ENCODE data around the gene KRTAP13-4.

The KRTAP13-4 gene

DNA sequence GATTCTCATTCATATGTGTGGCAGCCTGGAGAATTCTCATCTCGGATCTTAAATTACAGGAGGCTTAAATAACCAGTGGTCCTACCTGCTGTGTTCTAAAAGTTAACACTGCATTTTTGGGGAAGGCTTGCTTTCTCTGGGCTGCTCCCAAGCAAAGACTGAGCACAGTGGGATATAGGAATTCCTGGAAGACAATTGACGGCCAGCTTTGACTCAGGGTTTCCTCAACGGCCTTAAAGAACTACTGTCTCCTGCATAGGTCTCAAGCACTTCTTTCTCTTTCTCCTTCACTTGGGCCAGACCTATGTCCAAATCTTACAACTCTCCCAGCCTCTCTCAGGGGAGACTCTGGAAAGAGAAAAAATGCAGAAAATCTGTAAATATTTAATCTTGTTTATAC, 3.3 kb upstream of the KRTAP13-4 start:
- TF ChIP-seq, protein P1, sequence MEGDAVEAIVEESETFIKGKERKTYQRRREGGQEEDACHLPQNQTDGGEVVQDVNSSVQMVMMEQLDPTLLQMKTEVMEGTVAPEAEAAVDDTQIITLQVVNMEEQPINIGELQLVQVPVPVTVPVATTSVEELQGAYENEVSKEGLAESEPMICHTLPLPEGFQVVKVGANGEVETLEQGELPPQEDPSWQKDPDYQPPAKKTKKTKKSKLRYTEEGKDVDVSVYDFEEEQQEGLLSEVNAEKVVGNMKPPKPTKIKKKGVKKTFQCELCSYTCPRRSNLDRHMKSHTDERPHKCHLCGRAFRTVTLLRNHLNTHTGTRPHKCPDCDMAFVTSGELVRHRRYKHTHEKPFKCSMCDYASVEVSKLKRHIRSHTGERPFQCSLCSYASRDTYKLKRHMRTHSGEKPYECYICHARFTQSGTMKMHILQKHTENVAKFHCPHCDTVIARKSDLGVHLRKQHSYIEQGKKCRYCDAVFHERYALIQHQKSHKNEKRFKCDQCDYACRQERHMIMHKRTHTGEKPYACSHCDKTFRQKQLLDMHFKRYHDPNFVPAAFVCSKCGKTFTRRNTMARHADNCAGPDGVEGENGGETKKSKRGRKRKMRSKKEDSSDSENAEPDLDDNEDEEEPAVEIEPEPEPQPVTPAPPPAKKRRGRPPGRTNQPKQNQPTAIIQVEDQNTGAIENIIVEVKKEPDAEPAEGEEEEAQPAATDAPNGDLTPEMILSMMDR (IDR thresholded peaks at IDR 0.05; ENCODE audit: insufficient read depth, missing control alignments): no peak
- FAIRE-seq: no peak
- no peak for DNase-seq (ENCODE audit: insufficient read length, low spot score)

DNA sequence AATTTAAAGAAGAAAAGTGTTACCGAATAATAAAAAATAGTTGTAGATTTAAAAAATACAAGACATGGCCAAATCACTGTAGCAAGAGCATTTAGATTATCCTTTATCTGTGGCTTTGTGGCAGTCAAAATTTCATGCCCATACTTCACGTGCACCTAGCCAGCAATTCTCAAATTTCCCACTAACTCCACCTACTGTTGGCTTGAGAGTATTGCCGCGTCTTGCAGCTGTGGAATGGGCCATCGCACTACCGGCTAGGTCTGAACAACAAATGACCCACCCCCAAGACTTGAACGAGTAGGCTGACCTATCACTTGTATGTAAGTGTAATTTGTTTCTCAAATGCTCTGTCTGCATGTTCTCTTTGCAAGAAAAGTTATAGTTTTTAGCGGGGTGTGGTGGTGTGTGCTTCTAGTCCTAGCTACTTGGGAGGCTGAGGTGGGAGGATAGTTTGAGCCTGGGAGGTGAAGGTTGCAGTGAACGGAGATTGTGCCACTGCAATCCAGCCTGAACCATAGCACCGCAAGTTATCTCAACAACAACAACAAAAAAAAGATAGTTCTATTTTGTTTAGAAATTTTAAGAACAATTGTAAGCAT, 4.1 kb downstream of the KRTAP13-4 start:
- FAIRE-seq: peak; percentile 41
- no peak for DNase-seq (ENCODE audit: insufficient read length, low spot score)
- TF ChIP-seq, protein P1 (IDR thresholded peaks at IDR 0.05; ENCODE audit: insufficient read depth, missing control alignments): peak; percentile 43

DNA sequence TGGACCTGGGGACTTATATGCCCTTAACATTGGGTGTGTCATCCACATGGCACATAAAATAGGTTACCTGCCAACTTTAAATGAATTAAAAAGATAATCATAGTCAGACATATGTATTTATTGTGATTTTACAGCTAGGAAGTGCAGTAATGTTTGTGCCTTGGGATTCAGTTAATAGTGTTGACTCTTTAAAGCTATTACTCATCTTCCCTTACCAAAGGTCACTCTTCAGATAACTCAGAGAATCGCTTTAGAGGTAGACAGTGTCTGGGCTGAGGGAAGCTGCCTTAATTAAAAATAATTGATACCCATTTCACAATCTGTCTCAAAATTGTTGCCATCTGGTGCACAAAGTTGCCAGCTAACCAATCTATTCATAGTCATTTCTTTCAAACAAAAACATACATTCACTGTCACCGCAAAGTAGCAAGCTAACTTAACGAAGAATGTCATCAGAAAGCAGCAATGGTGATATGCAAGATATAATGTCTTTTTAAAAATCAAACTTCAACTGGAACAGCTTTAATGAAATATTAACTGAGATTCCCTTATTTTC, 7.1 kb downstream of the KRTAP13-4 start:
- no peak for DNase-seq (ENCODE audit: insufficient read length, low spot score)
- TF ChIP-seq, protein P1 (IDR thresholded peaks at IDR 0.05; ENCODE audit: insufficient read depth, missing control alignments): no peak
- FAIRE-seq: peak; percentile 11

DNA sequence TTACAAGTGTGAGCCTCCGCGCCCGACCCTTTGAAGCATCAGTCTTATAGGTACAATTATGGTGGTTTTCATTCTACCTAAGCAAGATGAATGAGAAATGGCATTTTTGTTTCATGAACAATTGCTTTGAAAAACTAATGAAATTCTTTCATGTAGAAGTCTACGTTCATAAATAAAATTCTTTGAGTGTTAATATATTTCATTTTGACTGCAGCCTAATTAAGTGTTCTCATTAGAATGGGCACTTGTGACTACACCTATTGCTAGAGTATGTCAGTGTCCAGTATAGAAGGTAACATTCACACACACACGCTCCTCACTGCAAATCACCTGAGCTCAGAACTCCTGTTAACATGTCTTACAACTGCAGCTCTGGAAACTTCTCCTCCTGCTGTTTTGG, 10.0 kb downstream of the KRTAP13-4 start, which contains the start of gene KRTAP15-1:
KRTAP15-1 (plus strand) TSS at position 301 of the 400 bp plus-strand sequence; CDS start at position 354, 53 bp downstream.
- TF ChIP-seq, protein P1 (IDR thresholded peaks at IDR 0.05; ENCODE audit: insufficient read depth, missing control alignments): no peak
- FAIRE-seq: no peak

DNA sequence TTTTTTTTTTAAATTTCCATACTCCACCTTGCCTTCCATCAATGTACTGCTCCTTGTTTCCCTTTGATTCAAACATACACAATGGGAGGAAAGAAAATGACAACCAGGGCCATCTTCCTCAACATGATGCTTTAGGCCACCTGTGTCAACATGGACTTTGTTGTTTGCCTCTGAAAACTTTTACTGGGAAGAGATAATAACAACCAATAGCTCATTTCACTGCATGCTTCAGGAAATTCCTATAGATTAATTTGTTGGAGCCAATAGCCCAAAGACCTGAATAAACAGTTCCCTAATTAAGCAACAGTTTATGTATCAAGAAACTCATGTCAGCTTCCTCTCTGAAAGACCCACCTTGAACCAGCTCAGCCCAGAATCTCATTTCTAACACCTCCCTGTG, 13.2 kb downstream of the KRTAP13-4 start:
- TF ChIP-seq, protein P1 (IDR thresholded peaks at IDR 0.05; ENCODE audit: insufficient read depth, missing control alignments): no peak
- FAIRE-seq: no peak
- no peak for DNase-seq (ENCODE audit: insufficient read length, low spot score)

More for the DNA sequence above, 10.0 kb downstream of the KRTAP13-4 start, which contains the start of gene KRTAP15-1:
- no peak for DNase-seq (ENCODE audit: insufficient read length, low spot score)

DNA sequence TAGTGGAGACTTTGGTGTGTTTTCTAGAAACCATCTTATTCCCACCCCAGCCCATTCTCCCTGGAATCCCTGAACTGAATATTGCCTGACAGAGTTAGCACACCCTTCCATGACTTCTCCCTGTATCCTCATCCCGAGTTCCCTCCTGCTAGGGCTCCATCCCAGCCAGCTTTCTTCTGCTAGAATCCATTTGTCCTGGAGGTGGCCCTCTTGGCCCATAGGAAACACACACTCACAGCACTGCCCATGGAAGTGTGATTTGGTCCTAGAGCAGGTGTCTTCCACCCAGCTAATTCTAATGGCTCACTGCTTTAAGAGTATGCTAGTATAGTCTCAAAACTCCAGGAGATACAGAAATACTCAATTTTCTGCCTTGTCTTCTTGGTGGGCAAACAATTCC, 14.2 kb downstream of the KRTAP13-4 start:
- DNase-seq (ENCODE audit: insufficient read length, low spot score): no peak
- no peak for FAIRE-seq
- TF ChIP-seq, protein P1 (IDR thresholded peaks at IDR 0.05; ENCODE audit: insufficient read depth, missing control alignments): no peak

DNA sequence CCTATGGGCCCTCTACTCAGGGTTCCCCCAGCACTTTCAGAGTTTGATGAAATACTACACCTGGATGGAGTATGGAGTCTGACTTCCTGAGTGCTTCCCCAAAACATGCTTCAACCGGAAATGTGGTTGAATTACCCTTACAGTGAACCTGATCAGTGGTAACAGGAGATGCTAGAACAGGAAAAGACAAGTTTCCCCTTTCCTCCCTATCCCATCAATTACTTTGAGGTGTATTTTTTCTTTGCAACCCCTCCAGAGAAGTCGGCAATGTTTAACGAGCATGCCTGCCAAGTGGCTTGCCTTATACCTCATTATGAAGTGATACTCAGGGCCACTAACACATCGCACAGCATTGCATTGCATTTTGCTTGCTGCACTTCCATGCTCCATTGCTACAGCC, 17.0 kb downstream of the KRTAP13-4 start:
- TF ChIP-seq, protein P1 (IDR thresholded peaks at IDR 0.05; ENCODE audit: insufficient read depth, missing control alignments): no peak
- DNase-seq (ENCODE audit: insufficient read length, low spot score) (no peak), FAIRE-seq (no peak)

Data from D721Med (cell line).